Measurements from ENCODE around the gene ERFL.

ERFL gene

GRCh38 chr19:41920882-41921576, 7.2 kb downstream of the ERFL start:
- peaks cover 2% of the 10 kb centered on the region for H3K4me1 ChIP-seq
- no peaks in the 10 kb centered on the region for H3K36me3 ChIP-seq (ENCODE audit: control insufficient read depth, insufficient read depth, low read length)
- TF ChIP-seq, protein P1, sequence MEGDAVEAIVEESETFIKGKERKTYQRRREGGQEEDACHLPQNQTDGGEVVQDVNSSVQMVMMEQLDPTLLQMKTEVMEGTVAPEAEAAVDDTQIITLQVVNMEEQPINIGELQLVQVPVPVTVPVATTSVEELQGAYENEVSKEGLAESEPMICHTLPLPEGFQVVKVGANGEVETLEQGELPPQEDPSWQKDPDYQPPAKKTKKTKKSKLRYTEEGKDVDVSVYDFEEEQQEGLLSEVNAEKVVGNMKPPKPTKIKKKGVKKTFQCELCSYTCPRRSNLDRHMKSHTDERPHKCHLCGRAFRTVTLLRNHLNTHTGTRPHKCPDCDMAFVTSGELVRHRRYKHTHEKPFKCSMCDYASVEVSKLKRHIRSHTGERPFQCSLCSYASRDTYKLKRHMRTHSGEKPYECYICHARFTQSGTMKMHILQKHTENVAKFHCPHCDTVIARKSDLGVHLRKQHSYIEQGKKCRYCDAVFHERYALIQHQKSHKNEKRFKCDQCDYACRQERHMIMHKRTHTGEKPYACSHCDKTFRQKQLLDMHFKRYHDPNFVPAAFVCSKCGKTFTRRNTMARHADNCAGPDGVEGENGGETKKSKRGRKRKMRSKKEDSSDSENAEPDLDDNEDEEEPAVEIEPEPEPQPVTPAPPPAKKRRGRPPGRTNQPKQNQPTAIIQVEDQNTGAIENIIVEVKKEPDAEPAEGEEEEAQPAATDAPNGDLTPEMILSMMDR (IDR thresholded peaks at IDR 0.05) = no peak
- H3K4me3 ChIP-seq (ENCODE audit: low read depth, low read length) = no peak overlapping the region
- no peak overlapping the region for H3K4me2 ChIP-seq (ENCODE audit: low read length)
- H2AFZ ChIP-seq = no peak overlapping the region
- H3K9ac ChIP-seq = no peak overlapping the region
- no peaks in the 10 kb centered on the region for H3K27me3 ChIP-seq (ENCODE audit: control insufficient read depth, insufficient read depth, low read length)
- H3K27ac ChIP-seq = no peak overlapping the region
- no peaks in the 10 kb centered on the region for H3K9me3 ChIP-seq (ENCODE audit: control insufficient read depth, low read length)
- no peaks in the 10 kb centered on the region for H3K79me2 ChIP-seq

DNA sequence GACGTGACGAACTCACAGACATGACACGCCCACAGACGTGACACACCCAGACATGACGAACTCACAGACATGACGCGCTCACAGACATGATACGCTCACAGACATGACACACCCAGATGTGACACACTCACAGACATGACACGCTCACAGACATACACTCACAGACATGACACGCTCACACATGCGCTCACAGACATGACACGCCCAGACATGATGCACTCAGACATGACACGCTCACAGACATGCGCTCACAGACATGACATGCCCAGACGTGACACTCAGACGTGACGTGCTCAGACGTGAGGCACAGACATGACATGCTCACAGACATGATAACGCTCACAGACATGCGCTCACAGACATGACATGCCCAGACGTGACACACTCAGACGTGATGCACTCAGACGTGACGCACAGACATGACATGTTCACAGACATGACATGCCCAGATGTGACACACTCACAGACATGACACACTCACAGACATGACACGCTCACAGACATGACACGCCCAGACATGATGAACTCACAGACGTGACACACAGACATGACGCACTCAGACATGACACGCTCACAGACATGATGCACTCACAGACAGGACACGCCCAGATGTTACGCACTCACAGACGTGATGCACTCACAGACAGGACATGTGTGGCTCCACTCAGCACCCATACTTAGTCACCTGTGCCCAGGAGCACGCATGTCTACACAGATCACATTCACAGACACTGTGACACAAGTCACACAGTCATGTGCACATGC, 8.1 kb downstream of the ERFL start:
- TF ChIP-seq, protein P1 (IDR thresholded peaks at IDR 0.05) = no peak
- H3K27me3 ChIP-seq (ENCODE audit: control insufficient read depth, insufficient read depth, low read length) = no peaks in the 10 kb centered on the region

GRCh38 chr19:41918653-41919244, 9.5 kb downstream of the ERFL start:
- Histone ChIP-seq H3K9me3 (ENCODE audit: control insufficient read depth, low read length) (no peaks in the 10 kb centered on the region), H3K27me3 (ENCODE audit: control insufficient read depth, insufficient read depth, low read length) (peaks cover 5% of the 10 kb centered on the region), H3K4me1 (peaks cover 6% of the 10 kb centered on the region), H3K4me3 (ENCODE audit: low read depth, low read length) (no peak overlapping the region), H3K4me2 (ENCODE audit: low read length) (no peak overlapping the region), H3K36me3 (ENCODE audit: control insufficient read depth, insufficient read depth, low read length) (no peaks in the 10 kb centered on the region), H3K79me2 (peaks cover 4% of the 10 kb centered on the region), H3K9ac (no peak overlapping the region), H2AFZ (no peak overlapping the region), H3K27ac (no peak overlapping the region)
- TF ChIP-seq, protein P1 (IDR thresholded peaks at IDR 0.05) = no peak

More for the DNA sequence above, 8.1 kb downstream of the ERFL start:
- Histone ChIP-seq H3K4me3 (ENCODE audit: low read depth, low read length) (no peak overlapping the region), H2AFZ (no peak overlapping the region), H3K4me2 (ENCODE audit: low read length) (no peak overlapping the region), H3K4me1 (peaks cover 5% of the 10 kb centered on the region), H3K27ac (no peak overlapping the region), H3K36me3 (ENCODE audit: control insufficient read depth, insufficient read depth, low read length) (no peaks in the 10 kb centered on the region), H3K79me2 (peaks cover 4% of the 10 kb centered on the region), H3K9ac (no peak overlapping the region), H3K9me3 (ENCODE audit: control insufficient read depth, low read length) (no peaks in the 10 kb centered on the region)

DNA sequence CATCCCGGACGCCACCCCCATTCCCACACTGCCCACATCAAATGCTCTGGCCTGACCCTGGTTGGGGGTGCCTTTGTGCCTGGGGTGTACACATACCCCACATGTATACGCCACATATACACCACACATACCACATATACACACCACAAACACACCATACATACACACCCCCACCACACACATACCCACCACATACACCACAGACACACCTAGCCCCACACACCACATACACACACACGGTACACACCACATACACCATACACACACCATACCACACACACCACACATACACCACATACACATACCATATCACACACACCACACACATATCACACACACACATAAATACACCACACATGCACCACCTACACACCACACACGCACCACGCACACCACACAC, 10.2 kb downstream of the ERFL start:
- Histone ChIP-seq H3K4me1 (peaks cover 6% of the 10 kb centered on the region), H3K27me3 (ENCODE audit: control insufficient read depth, insufficient read depth, low read length) (peaks cover 5% of the 10 kb centered on the region), H3K27ac (no peak overlapping the region), H3K36me3 (ENCODE audit: control insufficient read depth, insufficient read depth, low read length) (no peaks in the 10 kb centered on the region), H3K79me2 (peaks cover 4% of the 10 kb centered on the region), H3K4me3 (ENCODE audit: low read depth, low read length) (no peak overlapping the region), H3K9ac (no peak overlapping the region), H3K9me3 (ENCODE audit: control insufficient read depth, low read length) (no peaks in the 10 kb centered on the region), H2AFZ (no peak overlapping the region), H3K4me2 (ENCODE audit: low read length) (no peak overlapping the region)
- TF ChIP-seq, protein P1 (IDR thresholded peaks at IDR 0.05) = no peak

Measured in parathyroid adenoma (tissue), 2 donors.